ENCODE results near the gene CHD9.
"Not testable (repeated sequence)": the region's sequence is repeated elsewhere in the genome, so short reads cannot be mapped to it uniquely, and the experiment has no call there.

CHD9 gene, protein sequence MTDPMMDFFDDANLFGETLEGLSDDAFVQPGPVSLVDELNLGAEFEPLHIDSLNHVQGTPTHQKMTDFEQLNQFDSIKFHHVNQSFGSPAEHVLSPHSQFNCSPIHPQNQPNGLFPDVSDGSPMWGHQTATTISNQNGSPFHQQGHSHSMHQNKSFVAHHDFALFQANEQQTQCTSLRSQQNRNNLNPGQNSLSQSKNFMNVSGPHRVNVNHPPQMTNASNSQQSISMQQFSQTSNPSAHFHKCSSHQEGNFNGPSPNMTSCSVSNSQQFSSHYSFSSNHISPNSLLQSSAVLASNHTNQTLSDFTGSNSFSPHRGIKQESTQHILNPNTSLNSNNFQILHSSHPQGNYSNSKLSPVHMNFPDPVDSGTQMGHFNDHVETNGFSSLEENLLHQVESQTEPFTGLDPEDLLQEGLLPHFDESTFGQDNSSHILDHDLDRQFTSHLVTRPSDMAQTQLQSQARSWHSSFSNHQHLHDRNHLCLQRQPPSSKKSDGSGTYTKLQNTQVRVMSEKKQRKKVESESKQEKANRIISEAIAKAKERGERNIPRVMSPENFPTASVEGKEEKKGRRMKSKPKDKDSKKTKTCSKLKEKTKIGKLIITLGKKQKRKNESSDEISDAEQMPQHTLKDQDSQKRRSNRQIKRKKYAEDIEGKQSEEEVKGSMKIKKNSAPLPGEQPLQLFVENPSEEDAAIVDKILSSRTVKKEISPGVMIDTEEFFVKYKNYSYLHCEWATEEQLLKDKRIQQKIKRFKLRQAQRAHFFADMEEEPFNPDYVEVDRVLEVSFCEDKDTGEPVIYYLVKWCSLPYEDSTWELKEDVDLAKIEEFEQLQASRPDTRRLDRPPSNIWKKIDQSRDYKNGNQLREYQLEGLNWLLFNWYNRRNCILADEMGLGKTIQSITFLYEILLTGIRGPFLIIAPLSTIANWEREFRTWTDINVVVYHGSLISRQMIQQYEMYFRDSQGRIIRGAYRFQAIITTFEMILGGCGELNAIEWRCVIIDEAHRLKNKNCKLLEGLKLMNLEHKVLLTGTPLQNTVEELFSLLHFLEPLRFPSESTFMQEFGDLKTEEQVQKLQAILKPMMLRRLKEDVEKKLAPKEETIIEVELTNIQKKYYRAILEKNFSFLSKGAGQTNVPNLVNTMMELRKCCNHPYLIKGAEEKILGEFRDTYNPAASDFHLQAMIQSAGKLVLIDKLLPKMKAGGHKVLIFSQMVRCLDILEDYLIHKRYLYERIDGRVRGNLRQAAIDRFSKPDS (N-terminal part only)

DNA sequence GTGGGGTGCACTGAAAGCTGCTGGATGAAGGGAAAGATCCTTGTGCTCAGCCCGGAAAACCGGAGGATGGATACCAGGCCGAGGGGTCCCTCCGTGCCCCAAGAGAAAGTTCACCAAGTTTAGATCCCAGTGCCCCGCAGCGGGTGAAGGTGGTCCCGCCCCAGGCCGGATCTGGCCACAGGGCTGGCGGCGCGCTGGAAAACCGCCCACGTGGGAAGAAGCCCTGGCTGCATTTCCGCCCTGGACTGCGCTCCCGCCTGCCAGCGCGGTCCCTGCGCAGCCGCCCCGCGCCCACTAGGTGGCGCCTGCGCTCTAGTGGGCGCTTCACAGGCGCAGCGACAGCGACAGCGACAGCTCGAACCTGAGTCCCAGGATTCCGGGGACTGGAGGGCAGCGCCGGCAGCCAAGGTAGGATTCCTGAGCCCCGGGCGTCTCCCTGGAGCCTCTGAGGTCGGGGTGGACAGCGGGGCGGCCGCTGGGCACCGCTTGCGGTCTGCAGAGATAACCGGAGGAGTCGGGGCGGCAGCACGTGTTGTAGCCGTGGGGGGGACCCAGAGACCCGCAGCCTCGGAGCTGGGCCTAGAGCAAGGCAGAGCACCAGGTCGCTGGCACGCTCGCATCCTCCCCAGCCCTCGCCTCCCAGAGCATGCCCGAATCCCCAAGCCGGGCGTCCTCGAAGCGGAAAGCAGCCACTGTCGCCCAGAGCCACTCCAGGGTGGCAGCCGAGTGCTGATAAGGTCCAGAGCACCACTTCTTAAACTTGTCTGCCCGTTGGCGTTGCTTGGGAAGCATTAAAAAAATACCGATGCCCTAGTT lies at the start of gene CHD9:
Gene CHD9, plus strand, starts transcription at position 322 of the 816 bp plus-strand sequence. CDS start 101,099 bp downstream, outside the sequence.
- DNase-seq (ENCODE audit: low read depth in 2 of 2) = peak; percentile 31 to 42

DNA sequence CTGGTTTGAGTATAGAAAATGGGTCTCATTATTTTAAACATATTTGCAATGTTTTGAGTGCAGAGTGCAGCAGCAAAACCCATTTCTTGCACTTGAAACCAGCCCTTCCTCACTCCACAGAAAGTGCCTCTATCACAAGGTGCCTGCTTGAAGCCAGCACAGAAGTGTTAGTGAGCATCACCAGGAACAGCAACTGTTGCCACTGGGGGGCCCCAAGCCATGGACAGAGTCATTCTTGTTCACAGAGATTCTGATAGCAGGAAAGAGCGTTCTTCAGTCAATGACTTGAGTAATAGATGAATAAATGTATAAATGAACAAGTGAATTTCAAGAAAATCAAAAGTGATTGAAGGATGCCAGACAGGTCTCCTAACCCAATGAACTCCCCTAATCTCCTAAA lies 47.7 kb upstream of the CHD9 start:
- no peak for DNase-seq (ENCODE audit: low read depth in 2 of 2)

DNA sequence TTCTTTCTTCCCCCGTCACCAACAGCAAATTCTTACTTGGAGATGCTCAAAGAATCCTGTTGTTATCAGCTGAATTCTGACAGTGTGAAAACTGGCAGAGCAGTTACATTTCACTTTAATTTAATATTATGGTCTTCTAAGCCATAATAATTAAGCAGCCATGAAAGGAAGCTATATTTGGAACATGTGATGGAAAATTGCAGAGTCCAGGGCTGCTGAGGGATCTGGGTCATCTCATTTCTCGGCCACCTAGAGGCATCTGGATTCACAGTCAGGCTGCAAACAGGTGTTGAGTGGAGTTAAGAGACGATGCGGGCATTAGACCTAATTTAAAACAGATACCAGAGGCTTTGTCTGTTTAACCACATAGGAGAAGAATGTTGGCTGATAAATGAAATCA lies 40.5 kb upstream of the CHD9 start:
- no peak for DNase-seq (ENCODE audit: low read depth in 2 of 2)

DNA sequence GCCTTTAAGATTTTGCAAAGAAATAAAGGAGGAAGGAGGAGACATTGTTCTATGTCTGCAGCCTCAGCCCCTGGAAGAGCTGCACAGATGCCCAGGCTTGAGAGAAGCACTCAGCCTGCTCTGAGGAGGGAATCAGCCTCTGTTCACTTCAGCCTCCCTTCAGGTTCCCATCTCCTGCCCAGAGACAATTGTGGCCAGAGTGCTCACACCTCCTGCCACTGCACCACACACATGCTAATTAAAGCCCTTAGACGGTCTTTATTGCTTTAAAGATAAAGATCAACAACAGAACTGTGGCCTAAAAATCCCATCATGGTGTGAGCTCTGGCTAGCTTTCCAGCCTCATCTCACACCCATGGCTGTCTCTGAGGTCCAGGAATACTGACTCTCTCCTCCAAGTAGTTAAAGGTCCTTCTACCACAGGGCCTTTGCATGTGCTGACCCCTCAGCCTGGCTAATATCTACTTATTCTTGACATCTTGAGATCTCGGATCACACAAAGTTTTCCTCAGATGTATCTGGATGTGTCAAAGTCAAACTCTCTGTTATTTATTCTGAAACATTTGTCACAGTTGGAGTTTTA lies 35.9 kb upstream of the CHD9 start:
- DNase-seq (ENCODE audit: low read depth in 2 of 2) = no peak

DNA sequence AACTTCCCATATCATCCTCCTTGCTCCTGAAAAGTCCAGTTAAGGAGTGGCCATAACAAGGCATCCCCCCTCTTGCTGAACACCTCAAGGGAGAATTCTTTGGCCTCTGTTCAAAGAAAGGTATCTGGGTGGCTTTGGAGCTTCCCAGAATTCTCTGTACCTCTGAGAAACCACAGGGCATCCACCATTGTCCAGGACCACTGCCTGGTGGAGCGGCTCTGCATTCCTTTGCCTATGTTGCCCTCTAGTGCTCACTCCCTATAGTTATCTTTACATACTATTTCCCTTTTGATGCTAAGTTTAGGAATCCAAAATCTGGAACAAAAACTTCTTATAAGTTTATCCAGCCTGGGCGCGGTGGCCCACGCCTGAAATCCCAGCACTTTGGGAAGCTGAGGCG lies 32.4 kb upstream of the CHD9 start:
- no peak for DNase-seq (ENCODE audit: low read depth in 2 of 2)

DNA sequence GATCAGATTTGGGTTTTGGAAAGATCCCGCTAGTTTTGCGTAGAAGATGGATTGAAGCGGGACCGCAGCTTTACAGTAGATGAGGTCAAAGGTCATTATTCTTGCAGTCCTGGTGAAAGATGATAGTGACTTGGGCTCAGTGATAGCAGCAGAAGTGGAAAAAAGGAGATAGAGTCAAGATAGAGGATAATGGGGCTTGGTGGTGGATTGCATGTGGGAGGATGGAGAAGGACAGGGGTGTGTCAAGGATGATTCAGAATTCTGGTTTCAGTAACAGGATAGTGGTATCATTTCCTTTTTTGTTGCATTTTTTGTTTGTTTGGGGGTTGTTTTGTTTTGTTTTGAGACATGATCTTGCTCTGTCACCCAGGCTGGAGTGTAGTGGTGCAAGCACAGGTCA lies 30.7 kb upstream of the CHD9 start:
- no peak for DNase-seq (ENCODE audit: low read depth in 2 of 2)

DNA sequence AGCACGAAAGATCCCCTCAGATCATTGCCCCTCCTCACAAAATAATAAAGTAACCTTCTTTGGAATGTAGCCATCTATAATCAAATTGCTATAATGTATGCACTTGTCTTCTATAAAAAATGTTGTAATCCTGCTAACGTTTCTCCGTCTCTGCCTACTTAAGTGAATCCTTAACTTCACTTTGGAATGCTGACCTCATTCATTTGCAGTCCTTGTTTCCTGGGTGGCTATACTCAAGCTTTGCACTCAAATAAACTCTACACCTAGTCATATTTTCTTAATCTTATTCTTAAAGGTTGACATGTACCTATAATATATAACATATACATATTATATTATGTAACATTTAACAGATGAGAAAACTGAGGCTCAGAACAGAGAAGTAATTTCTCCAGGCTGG lies 24.8 kb upstream of the CHD9 start:
- no peak for DNase-seq (ENCODE audit: low read depth in 2 of 2)

DNA sequence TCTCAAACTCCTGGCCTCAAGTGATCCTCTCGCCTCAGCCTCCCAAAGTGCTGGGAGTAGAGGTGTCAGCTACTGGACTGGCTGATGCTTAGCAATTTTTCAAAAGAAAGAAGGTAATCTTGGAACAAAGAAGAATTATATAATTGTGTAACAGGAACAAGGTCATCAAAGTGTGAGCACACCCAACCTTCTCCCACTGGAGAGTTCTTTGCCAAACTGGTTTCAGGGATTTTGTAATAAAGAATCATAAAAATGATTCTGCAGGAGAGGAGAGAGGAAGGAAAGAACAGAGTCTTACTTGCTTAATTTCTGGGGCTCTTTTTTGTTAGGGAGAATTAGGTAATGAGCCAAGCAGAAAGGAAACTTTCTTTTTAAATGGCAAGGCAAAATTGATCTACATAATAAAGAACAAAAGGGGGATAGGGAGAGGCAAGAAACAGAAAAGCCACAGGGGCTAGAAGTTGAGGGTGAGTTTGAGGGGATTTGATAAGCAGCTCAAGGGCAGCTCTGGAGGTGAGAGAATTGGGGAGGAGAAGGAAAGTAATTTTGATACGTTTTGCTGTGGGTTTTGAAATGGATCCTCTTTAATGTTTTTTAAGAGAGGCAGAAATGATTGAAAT lies 23.4 kb upstream of the CHD9 start:
- no peak for DNase-seq (ENCODE audit: low read depth in 2 of 2)

DNA sequence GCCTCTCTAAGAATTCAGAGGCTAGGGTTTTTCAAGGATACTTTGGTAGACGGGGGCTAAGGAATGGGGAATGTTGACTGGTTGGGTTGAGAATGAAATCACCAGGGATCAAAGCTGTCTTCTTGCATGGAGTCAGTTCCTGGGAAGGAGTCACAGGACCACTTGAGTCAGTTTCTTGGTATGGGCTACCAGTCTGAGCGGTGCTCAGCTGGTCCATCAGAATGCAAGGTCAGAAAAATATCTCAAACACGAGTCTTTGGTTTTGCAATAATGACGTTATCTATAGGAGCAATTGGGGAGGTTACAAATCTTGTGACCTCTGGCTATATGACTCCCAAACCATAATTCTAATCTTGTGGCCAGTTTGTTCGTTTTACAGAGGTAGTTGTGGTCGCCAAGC lies 20.5 kb upstream of the CHD9 start:
- DNase-seq (ENCODE audit: low read depth in 2 of 2) = no peak

DNA sequence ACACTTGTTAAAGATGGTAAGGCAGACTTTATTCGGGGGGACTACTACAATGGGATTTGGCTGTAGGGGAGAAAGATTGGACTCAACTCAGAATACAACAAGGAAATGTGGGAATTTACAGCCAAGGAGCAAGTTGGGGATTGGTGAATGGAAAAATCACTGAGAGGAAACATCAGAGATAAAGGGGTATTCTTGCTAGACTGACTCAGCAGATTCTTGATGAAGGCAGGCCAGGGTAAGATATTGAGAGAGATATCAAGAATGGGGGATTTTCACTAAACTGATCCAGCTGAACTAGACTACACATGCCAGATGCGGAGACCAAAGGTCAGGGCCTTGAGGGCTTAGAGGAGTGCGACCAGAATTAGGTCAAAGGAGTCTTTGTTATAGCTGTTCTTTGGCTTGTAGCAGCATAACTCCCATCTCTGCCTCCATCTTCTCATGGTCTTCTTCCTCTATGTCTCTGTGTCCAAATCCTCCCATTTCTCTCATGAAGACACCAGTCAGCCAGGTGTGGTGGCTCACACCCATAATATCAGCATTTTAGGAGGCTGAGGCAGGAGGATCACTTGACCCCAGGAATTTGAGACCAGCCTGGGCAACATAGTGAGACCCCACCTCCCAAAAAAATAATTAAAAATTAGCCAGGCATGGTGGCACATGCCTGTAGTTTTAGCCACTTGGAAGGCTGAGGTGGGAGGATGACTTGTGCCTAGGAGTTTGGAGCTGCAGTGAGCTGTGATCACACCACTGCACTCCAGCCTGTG lies 19.4 kb upstream of the CHD9 start:
- no peak for DNase-seq (ENCODE audit: low read depth in 2 of 2)

DNA sequence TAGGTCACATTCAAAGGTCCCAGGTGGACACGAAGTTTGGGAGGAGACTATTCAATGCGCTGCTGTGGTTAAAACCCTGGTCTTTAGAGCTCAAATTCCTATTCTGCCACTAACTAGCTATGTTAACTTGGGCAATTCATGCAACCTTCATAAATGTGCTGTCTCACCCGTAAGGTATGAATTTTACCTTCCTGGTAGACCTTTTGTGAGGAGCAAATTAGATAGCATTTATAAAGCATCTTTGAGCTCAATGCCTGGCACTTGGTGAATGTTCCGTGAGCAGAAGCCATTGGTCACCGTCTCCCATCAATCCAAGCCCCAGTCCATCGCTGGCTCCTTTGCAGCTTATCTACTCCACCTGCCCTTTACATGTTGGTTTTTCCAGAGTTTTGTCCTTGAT lies 18.7 kb upstream of the CHD9 start:
- DNase-seq (ENCODE audit: low read depth in 2 of 2) = no peak

DNA sequence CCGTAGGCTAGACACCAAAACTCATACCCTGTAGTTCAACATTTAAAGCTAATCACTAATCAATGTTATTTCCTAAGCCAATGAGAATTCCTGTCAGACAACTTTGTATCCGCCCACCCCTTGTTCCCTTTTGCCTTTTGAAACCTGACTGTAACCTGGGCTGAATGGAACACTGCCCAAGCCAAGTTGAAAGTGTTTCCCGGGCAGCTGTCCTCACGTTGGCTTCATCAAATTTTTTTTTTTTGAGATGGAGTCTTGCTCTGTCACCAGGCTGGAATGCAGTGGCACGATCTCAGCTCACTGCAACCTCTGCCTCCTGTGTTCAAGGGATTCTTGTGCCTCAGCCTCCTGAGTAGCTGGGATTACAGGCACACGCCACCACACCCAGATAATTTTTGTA lies 18.1 kb upstream of the CHD9 start:
- not testable (repeated sequence) for DNase-seq (ENCODE audit: low read depth in 2 of 2)

DNA sequence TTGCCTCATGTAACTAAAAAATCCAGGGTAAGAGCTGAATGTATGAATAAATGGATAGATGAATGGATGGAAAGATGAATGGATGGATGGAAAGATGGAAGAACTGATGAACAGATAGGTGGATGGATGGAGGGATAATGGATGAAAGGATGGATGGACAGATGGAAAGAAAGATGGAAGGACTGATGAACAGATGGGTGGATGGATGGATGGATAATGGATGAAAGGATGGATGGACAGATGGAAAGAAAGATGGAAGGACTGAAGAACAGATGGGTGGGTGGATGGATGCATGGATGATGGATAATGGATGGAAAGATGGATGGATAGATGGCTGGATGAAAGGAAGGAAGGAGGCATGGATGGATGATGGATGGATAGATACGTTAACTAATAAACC lies 14.0 kb upstream of the CHD9 start:
- no peak for DNase-seq (ENCODE audit: low read depth in 2 of 2)

DNA sequence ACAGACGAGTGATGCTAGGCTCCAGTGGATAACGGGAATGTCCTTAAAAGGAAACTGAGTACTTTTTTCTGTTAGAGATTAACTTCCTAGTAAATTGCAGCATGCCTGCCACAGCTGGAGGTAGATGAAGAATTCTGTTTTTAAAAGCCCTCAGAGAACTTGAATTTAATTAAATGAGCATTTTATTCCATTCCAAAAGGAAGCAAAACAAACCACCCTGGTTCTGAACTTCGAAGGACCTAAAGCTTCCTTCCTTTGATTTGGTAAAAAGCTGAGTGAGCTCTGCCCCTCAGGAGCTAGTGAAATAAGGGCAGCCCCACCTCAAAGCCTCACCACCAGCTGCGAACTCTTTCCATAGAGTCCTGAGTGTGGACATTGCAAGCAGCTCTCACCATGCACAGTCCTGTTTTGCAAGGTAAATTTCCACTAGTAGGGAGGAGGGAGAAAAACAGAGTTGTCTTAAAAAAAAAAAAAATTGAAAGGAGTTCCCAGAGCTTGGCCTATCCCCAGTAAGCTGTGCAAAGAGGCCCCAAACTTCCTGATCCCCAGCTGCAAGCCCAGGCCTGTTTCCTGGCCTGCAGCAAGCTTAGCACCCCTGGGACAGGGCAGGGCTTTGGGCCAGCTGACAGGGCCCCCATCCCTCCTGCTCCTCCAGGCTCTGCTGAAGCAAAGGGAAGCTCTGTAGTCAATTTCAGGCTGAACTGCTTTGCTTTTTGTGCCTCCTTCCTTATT lies 13.3 kb upstream of the CHD9 start:
- DNase-seq (ENCODE audit: low read depth in 2 of 2) = no peak

DNA sequence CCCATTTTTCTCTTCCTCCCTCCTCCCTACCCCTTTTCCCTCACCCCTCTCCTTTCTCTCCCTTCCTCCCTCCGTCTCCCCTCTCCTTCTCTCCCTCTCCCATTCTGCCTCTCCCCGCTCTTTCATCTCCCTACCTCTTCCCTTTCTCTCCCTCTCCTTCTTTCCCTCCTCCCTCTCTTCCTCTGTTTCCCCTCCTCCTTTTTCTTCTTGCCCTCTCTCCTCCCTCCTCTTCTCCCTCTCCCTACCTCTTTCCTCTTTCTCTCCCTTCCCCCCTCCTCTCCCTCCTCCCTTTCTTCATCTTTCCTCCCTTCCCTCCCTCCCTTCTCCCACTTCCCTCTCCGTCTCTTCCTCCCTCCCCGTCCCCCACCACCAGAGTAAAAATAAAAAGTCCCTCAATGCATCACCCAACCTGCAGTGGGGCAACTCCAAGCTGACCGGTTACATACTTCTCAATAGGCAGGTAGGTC lies 12.5 kb upstream of the CHD9 start:
- DNase-seq (ENCODE audit: low read depth in 2 of 2) = no peak

DNA sequence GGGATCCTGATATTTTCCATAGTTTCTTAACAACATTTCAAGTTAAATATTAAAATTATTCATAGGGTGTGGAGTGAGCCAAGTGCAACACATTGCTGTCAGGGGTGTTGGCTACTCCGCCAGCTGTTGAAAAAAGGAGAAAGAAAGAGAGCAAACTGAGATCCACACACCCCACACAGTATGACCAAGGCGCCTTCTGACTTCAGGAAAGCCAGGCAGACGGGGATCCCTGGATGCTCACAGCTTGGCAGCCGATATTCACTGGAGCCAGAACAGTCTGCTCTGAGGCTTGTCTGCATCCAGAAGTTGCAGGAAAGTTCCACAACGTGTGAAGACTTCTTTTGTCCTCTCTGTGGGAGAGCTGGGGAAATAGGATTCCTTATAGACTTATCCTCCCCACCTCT lies 11.4 kb upstream of the CHD9 start:
- no peak for DNase-seq (ENCODE audit: low read depth in 2 of 2)

DNA sequence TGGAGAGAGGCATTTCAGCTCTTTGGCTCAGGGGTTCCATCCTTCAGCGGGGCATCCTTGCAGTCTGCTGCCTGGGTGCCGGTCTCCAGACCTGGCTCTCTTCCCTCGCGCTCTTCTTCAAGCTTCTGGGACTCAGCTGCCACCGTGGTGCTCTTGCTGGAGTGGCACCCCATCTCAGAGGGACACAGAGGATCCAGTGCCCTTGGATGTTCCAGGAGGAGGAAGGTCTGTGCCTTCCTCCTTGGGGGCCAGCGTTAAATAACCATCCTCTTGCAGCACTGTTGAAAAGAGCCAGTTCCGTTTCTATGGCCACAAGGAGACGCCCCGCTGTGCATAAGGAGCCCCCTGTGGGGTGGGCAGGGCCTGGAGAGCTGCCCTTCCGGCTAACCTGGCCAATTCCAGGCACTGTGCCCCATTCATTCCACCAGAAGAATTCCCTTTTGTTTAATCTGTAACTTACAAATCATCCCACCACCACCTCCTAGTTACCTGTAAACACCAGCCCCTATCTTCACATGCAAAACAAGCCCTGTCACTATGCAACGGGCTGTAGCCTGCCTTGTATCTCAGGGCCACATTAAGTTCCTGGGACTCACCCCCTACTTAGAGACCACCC lies 10.7 kb upstream of the CHD9 start:
- no peak for DNase-seq (ENCODE audit: low read depth in 2 of 2)
